ENCODE results near the gene LSAMP. TPM values are rescaled to one million over a fixed set of nuclear protein-coding genes. Genes with fewer than 3 reads are reported as not detected.

LSAMP gene
- total RNA-seq, 4 donors from 2014 or later = 0.30 to 5.5 (median 1.4) TPM

DNA sequence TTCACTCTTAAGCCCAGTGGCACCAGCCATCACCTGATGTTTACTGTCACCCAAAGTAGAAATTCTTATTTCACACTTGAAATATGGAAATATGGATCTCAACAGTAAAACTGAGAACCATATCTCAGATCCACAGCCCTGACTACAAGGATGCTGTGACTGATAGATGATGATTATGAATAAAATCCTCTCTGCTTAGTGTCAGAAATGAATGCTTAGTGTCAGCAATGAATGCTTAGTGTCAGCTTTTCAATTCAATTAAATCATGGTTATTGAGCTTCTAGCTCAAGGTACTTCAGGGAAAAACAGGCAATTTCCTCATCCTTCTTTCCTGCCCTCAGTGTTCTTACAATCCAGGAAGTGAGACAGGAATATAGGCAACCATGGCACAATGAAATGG is 392.3 kb downstream of the LSAMP start:
- H3K27ac ChIP-seq = no peak overlapping the region
- no peaks in the 10 kb centered on the region for H3K36me3 ChIP-seq
- no peak for TF ChIP-seq POLR2A (IDR thresholded peaks at IDR 0.05)
- TF ChIP-seq, protein P1, sequence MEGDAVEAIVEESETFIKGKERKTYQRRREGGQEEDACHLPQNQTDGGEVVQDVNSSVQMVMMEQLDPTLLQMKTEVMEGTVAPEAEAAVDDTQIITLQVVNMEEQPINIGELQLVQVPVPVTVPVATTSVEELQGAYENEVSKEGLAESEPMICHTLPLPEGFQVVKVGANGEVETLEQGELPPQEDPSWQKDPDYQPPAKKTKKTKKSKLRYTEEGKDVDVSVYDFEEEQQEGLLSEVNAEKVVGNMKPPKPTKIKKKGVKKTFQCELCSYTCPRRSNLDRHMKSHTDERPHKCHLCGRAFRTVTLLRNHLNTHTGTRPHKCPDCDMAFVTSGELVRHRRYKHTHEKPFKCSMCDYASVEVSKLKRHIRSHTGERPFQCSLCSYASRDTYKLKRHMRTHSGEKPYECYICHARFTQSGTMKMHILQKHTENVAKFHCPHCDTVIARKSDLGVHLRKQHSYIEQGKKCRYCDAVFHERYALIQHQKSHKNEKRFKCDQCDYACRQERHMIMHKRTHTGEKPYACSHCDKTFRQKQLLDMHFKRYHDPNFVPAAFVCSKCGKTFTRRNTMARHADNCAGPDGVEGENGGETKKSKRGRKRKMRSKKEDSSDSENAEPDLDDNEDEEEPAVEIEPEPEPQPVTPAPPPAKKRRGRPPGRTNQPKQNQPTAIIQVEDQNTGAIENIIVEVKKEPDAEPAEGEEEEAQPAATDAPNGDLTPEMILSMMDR (IDR thresholded peaks at IDR 0.05) = no peak
- DNase-seq = no peak
- intact Hi-C loops (cut with DNase I) = no loop called here
- peaks cover 0 to 7% (median 0%) of the 10 kb centered on the region in 3 donors for H3K4me1 ChIP-seq
- H3K27me3 ChIP-seq = no peaks in the 10 kb centered on the region
- no peaks in the 10 kb centered on the region for H3K9me3 ChIP-seq
- no peak overlapping the region for H3K4me3 ChIP-seq

DNA sequence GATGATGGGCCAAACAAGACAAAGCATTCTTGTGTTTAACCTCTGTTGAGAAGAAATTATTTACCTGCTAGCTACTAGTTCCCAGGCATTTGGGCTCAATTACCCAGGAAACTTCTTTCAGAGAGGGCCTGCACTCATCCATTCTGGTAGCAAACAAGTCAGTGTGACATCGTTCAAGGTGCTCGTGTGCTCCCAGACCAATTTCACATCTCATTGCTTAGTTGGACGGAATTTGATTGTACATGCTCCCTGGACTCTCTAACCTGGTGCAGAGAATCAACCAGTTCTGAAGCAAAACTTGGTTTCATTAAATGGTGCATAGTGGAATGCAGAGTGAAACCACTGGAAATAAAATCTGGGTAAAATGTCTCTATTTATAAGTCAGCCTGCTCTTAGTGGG is 392.7 kb downstream of the LSAMP start:
- H3K4me1 ChIP-seq = peaks cover 0 to 7% (median 0%) of the 10 kb centered on the region in 3 donors
- DNase-seq = no peak
- 84 to 90% methylated on average over 3 of the region's 3 CpGs for WGBS, 2 donors

DNA sequence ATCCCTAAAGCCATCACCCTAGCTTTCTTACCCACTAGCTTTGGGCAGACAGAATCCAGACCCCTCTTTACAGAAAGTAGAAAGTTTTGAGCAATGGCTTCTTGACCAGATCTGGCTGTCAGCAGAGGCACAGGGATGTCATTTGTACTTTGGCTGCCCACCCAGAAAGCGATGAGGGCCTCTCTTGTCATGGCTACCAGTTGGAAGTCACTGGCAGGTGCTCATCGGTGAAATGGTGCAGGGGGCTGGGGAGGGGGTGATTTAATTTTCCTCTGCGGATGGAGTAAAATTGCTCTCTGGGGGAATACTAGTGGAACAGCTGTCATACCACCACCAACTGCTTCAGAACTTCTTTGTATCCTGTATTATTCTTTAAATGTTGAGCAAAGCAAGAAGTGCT is 393.7 kb downstream of the LSAMP start:
- intact Hi-C loops (cut with DNase I) = no loop called here

More for the DNA sequence above, 392.7 kb downstream of the LSAMP start:
- Histone ChIP-seq H3K27me3 (no peaks in the 10 kb centered on the region), H3K9me3 (no peaks in the 10 kb centered on the region), H3K27ac (no peak overlapping the region), H3K36me3 (no peaks in the 10 kb centered on the region), H3K4me3 (no peak overlapping the region)
- no peak for TF ChIP-seq POLR2A (IDR thresholded peaks at IDR 0.05)
- TF ChIP-seq, protein P1 (IDR thresholded peaks at IDR 0.05) = no peak
- intact Hi-C loops (cut with DNase I) = no loop called here

DNA sequence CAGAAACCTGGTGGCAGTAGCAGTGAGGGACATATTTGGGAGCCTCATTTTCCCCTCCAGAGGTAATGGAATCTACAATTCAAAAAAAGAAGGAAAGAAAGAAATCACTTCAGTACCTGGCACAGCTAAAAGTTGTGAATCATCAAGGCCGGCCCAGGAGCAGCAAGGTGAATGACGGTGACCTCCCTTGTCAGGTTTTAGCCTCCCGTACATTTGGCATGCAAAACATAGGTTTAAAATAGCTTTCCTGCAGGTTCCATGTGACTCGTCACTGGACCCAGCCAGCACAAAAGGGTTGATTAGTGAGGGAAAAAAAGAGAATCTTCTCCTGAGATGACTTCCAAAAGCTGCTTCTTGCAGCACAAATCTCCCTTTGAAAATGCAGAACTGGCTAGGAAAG is 394.2 kb downstream of the LSAMP start:
- Histone ChIP-seq H3K27me3 (no peaks in the 10 kb centered on the region), H3K36me3 (no peaks in the 10 kb centered on the region), H3K9me3 (no peaks in the 10 kb centered on the region), H3K4me1 (peaks cover 0 to 7% (median 0%) of the 10 kb centered on the region in 3 donors), H3K27ac (no peak overlapping the region), H3K4me3 (no peak overlapping the region)
- DNase-seq = no peak
- intact Hi-C loops (cut with DNase I) = no loop called here
- TF ChIP-seq, protein P1 (IDR thresholded peaks at IDR 0.05) = no peak
- TF ChIP-seq POLR2A (IDR thresholded peaks at IDR 0.05) = no peak
- 18 to 47% methylated on average over 4 of the region's 4 CpGs for WGBS, 2 donors

More for the DNA sequence above, 393.7 kb downstream of the LSAMP start:
- Histone ChIP-seq H3K27ac (no peak overlapping the region), H3K4me3 (no peak overlapping the region), H3K4me1 (peaks cover 0 to 7% (median 0%) of the 10 kb centered on the region in 3 donors), H3K27me3 (no peaks in the 10 kb centered on the region), H3K36me3 (no peaks in the 10 kb centered on the region), H3K9me3 (no peaks in the 10 kb centered on the region)
- TF ChIP-seq POLR2A (IDR thresholded peaks at IDR 0.05) = no peak
- TF ChIP-seq, protein P1 (IDR thresholded peaks at IDR 0.05) = no peak
- WGBS, 2 donors = 82 to 84% methylated on average over 2 to 3 of the region's 3 CpGs
- no peak for DNase-seq

DNA sequence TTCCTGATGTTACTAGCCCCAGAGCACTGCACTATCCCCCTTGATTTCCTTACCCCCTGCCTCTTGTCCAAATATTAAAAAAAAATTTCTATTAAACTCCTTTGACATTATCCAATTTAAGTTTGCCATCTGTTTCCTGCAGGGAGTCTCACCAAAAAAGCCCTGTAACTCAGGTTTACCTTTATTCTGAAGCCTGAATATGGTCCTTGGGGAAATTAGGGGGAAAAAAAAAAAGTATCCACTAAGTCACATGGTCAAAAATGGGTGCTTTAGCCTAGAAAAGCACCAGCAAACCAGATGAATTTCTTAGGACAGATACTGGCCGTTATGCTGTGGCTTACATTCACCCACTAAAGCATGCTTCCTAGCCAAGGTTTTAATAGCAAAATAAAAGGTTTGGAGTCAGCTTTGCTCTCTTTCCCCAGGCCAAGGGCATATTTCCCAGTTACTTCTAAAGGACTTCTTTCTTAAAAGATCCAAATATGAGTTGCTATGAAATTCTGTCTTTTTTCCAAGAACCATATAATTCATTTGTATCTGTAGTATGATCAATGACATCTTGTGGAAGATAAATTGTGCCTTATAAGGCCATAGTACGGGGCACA is 394.9 kb downstream of the LSAMP start:
- H3K4me3 ChIP-seq = no peak overlapping the region
- 37 to 54% methylated on average over 2 of the region's 2 CpGs for WGBS, 2 donors
- H3K4me1 ChIP-seq = peaks cover 0 to 7% (median 0%) of the 10 kb centered on the region in 3 donors
- no peaks in the 10 kb centered on the region for H3K36me3 ChIP-seq
- no peak overlapping the region for H3K27ac ChIP-seq
- TF ChIP-seq POLR2A (IDR thresholded peaks at IDR 0.05) = no peak
- TF ChIP-seq, protein P1 (IDR thresholded peaks at IDR 0.05) = no peak
- no peaks in the 10 kb centered on the region for H3K27me3 ChIP-seq
- intact Hi-C loops (cut with DNase I) = no loop called here
- no peaks in the 10 kb centered on the region for H3K9me3 ChIP-seq
- DNase-seq = no peak

Data from esophagus squamous epithelium (tissue), 5 donors.